GM12874 (cell line): ENCODE results near the gene KCNT2.

ENCODE experiments used
- CTCF ChIP-seq: IDR thresholded peaks from 2 replicates; pipeline ENCODE4 v1.5.1; 2011; ENCODE audit warnings: low read depth, mild to moderate bottlenecking, control low read depth, low read length, moderate library complexity; ENCODE audit not compliant: insufficient read depth

Gene KCNT2

GRCh38 chr1:196461521-196461920 is 146.7 kb downstream of the KCNT2 start:
- no peak for TF ChIP-seq CTCF

GRCh38 chr1:196459383-196459782 is 148.9 kb downstream of the KCNT2 start:
- no peak for TF ChIP-seq CTCF

GRCh38 chr1:196454792-196455191 is 153.4 kb downstream of the KCNT2 start:
- no peak for TF ChIP-seq CTCF

- TF ChIP-seq CTCF: no peak
These were observed 157.1 kb downstream of the KCNT2 start for GRCh38 chr1:196451103-196451502.

- no peak for TF ChIP-seq CTCF
These were observed 157.8 kb downstream of the KCNT2 start for GRCh38 chr1:196450143-196451095.

GRCh38 chr1:196449460-196449859 is 158.8 kb downstream of the KCNT2 start:
- no peak for TF ChIP-seq CTCF

- TF ChIP-seq CTCF: no peak
These were observed 162.5 kb downstream of the KCNT2 start for GRCh38 chr1:196445775-196446174.
